Mesenchymal stem cell (in vitro differentiated cells and primary cell): ENCODE results near the gene ADAM22.

Experiments
- DNase-seq: peaks from one replicate; pipeline ENCODE4 v3.0.0-alpha.2; 2013
- H2AFZ ChIP-seq: one replicate; pipeline ENCODE4 v1.6.1; 2013; ENCODE audit warnings: low read depth, mild to moderate bottlenecking, control low read depth, inconsistent platforms, low read length, moderate library complexity
- H2AK5ac ChIP-seq: 2 replicates; pipeline ENCODE4 v1.6.1; 2013; ENCODE audit warnings: low read length, moderate library complexity, mild to moderate bottlenecking, inconsistent platforms; ENCODE audit not compliant: severe bottlenecking
- H2BK120ac ChIP-seq: one replicate; pipeline ENCODE4 v1.6.1; 2013; ENCODE audit warnings: low read depth, mild to moderate bottlenecking, inconsistent platforms, low read length, moderate library complexity
- H2BK12ac ChIP-seq, 2 experiments: one replicate each; pipeline ENCODE4 v1.6.1; 2013; ENCODE audit warnings: inconsistent platforms in 2 of 2, low read length in 2 of 2, mild to moderate bottlenecking in 2 of 2, moderate library complexity in 2 of 2, control low read depth in 1 of 2
- H2BK15ac ChIP-seq: one replicate; pipeline ENCODE4 v1.6.1; 2013; ENCODE audit warnings: mild to moderate bottlenecking, low read depth, inconsistent platforms; ENCODE audit not compliant: poor library complexity, severe bottlenecking
- H2BK5ac ChIP-seq: 2 replicates; pipeline ENCODE4 v1.6.1; 2013; ENCODE audit warnings: low read depth, mild to moderate bottlenecking, low read length, control low read depth, inconsistent platforms; ENCODE audit not compliant: poor library complexity, severe bottlenecking
- H3K14ac ChIP-seq, 2 experiments: one replicate each; pipeline ENCODE4 v1.6.1; 2013; ENCODE audit warnings: inconsistent platforms in 2 of 2, low read length in 2 of 2, control low read depth in 1 of 2, mild to moderate bottlenecking in 1 of 2, moderate library complexity in 1 of 2
- H3K18ac ChIP-seq, 2 experiments: one replicate each; pipeline ENCODE4 v1.6.1; 2013; ENCODE audit warnings: inconsistent platforms in 2 of 2, low read length in 2 of 2, control low read depth in 1 of 2, low read depth in 1 of 2, mild to moderate bottlenecking in 1 of 2
- H3K23ac ChIP-seq, 2 experiments: one replicate each; pipeline ENCODE4 v1.6.1; 2013; ENCODE audit warnings: inconsistent platforms in 2 of 2, low read length in 2 of 2, mild to moderate bottlenecking in 2 of 2, moderate library complexity in 2 of 2, control low read depth in 1 of 2
- H3K27ac ChIP-seq: 2 replicates; pipeline ENCODE4 v1.5.1; 2013; ENCODE audit warnings: mild to moderate bottlenecking, moderate library complexity, low read length, control low read depth, inconsistent platforms; ENCODE audit not compliant: poor library complexity, severe bottlenecking
- H3K27me3 ChIP-seq, 2 experiments: 2 replicates each; pipeline versions ENCODE4 v1.6.1 to v1.7.0; 2013; ENCODE audit warnings: low read length in 2 of 2, mild to moderate bottlenecking in 2 of 2, moderate library complexity in 2 of 2, control low read depth in 1 of 2, inconsistent platforms in 1 of 2; ENCODE audit not compliant: control insufficient read depth in 1 of 2, insufficient read depth in 1 of 2
- H3K36me3 ChIP-seq, 2 experiments: 2 replicates each; pipeline versions ENCODE4 v1.6.1 to v1.7.0; 2013; ENCODE audit warnings: low read length in 2 of 2, control low read depth in 1 of 2, inconsistent platforms in 1 of 2, low read depth in 1 of 2, mild to moderate bottlenecking in 1 of 2; ENCODE audit not compliant: insufficient read depth in 2 of 2, control insufficient read depth in 1 of 2
- H3K4ac ChIP-seq, 2 experiments: one replicate each; pipeline ENCODE4 v1.6.1; 2013; ENCODE audit warnings: inconsistent platforms in 2 of 2, low read length in 2 of 2, mild to moderate bottlenecking in 2 of 2, moderate library complexity in 2 of 2, control low read depth in 1 of 2, low read depth in 1 of 2
- H3K4me1 ChIP-seq: 2 replicates; pipeline ENCODE4 v1.6.1; 2013; ENCODE audit warnings: low read depth, low read length, control low read depth; ENCODE audit not compliant: control insufficient read depth, insufficient read depth
- H3K4me2 ChIP-seq: 2 replicates; pipeline ENCODE4 v1.6.1; 2013; ENCODE audit warnings: low read length, mild to moderate bottlenecking, inconsistent platforms; ENCODE audit not compliant: poor library complexity, severe bottlenecking
- H3K4me3 ChIP-seq, 2 experiments: 2 replicates each; pipeline versions ENCODE4 v1.5.1 to v1.7.0; 2013; ENCODE audit warnings: low read length in 2 of 2, mild to moderate bottlenecking in 2 of 2, control low read depth in 1 of 2, low read depth in 1 of 2; ENCODE audit not compliant: insufficient read depth in 1 of 2
- H3K79me1 ChIP-seq: replicated peaks from 2 replicates; pipeline ENCODE4 v1.6.1; 2013; ENCODE audit warnings: mild to moderate bottlenecking, control low read depth, low read length, inconsistent platforms; ENCODE audit not compliant: poor library complexity, severe bottlenecking
- H3K9ac ChIP-seq: 2 replicates; pipeline ENCODE4 v1.7.0; 2013; ENCODE audit warnings: mild to moderate bottlenecking, low read length, moderate library complexity
- H3K9me3 ChIP-seq: 2 replicates; pipeline ENCODE4 v1.7.0; 2013; ENCODE audit warnings: mild to moderate bottlenecking, low read length; ENCODE audit not compliant: control insufficient read depth
- H4K8ac ChIP-seq: one replicate; pipeline ENCODE4 v1.6.1; 2013; ENCODE audit warnings: inconsistent platforms, mild to moderate bottlenecking, low read length, moderate library complexity
- H4K91ac ChIP-seq: one replicate; pipeline ENCODE4 v1.6.1; 2013; ENCODE audit warnings: mild to moderate bottlenecking, low read length, inconsistent platforms
- WGBS: methylation state at CpG from one replicate; pipeline ENCODE4 v1.1.7; 2013; ENCODE audit warnings: mixed read lengths; 5-methylcytosine and 5-hydroxymethylcytosine counted together

The ADAM22 gene

GRCh38 chr7:88071994-88072714 is 138.1 kb downstream of the ADAM22 start:
- no peaks in the 10 kb centered on the region for H3K27me3 ChIP-seq
- H3K4ac ChIP-seq: no peak overlapping the region
- H2AK5ac ChIP-seq: no peak overlapping the region
- peaks cover 4% of the 10 kb centered on the region for H3K9me3 ChIP-seq
- H4K91ac ChIP-seq: no peak overlapping the region
- H2AFZ ChIP-seq: no peak overlapping the region
- H2BK15ac ChIP-seq: no peak overlapping the region
- no peak overlapping the region for H4K8ac ChIP-seq
- no peak for DNase-seq
- no peak overlapping the region for H3K4me3 ChIP-seq
- WGBS: 78% methylated on average over 2 of the region's 3 CpGs
- H2BK120ac ChIP-seq: no peak overlapping the region
- H3K27ac ChIP-seq: no peak overlapping the region
- H2BK12ac ChIP-seq: no peak overlapping the region
- no peak overlapping the region for H3K4me2 ChIP-seq
- H3K14ac ChIP-seq: no peak overlapping the region
- H3K18ac ChIP-seq: no peak overlapping the region
- H2BK5ac ChIP-seq: no peak overlapping the region
- no peak overlapping the region for H3K23ac ChIP-seq
- no peaks in the 10 kb centered on the region for H3K36me3 ChIP-seq
- no peaks in the 10 kb centered on the region for H3K4me1 ChIP-seq
- no peaks in the 10 kb centered on the region for H3K79me1 ChIP-seq
- H3K9ac ChIP-seq: peak overlapping the region; percentile 14

- H2BK15ac ChIP-seq: no peak overlapping the region
- no peak overlapping the region for H3K27ac ChIP-seq
- H2BK12ac ChIP-seq: no peak overlapping the region
- H3K14ac ChIP-seq: no peak overlapping the region
- H3K36me3 ChIP-seq: no peaks in the 10 kb centered on the region
- no peak overlapping the region for H2AK5ac ChIP-seq
- H3K9ac ChIP-seq: peak overlapping the region; percentile 14
- H3K9me3 ChIP-seq: peaks cover 4% of the 10 kb centered on the region
- no peaks in the 10 kb centered on the region for H3K79me1 ChIP-seq
- H3K4ac ChIP-seq: no peak overlapping the region
- H2BK5ac ChIP-seq: no peak overlapping the region
- DNase-seq: no peak
- H3K27me3 ChIP-seq: no peaks in the 10 kb centered on the region
- no peak overlapping the region for H4K91ac ChIP-seq
- H3K4me2 ChIP-seq: no peak overlapping the region
- no CpG with 5 or more reads among the region's 1 CpG for WGBS
- H2BK120ac ChIP-seq: no peak overlapping the region
- no peak overlapping the region for H3K4me3 ChIP-seq
- H2AFZ ChIP-seq: no peak overlapping the region
- H3K4me1 ChIP-seq: no peaks in the 10 kb centered on the region
- H4K8ac ChIP-seq: no peak overlapping the region
- no peak overlapping the region for H3K23ac ChIP-seq
- H3K18ac ChIP-seq: no peak overlapping the region
These were observed 138.6 kb downstream of the ADAM22 start for GRCh38 chr7:88072715-88073055.

- no peak overlapping the region for H2BK5ac ChIP-seq
These were observed 139.6 kb downstream of the ADAM22 start for GRCh38 chr7:88073626-88074025.

GRCh38 chr7:88075216-88075615 is 141.2 kb downstream of the ADAM22 start:
- Histone ChIP-seq H3K27ac (no peak overlapping the region), H4K8ac (no peak overlapping the region), H3K4ac (no peak overlapping the region), H2BK120ac (no peak overlapping the region), H3K9ac (no peak overlapping the region), H3K14ac (no peak overlapping the region), H2AK5ac (no peak overlapping the region), H2BK15ac (no peak overlapping the region), H3K36me3 (no peaks in the 10 kb centered on the region), H3K23ac (no peak overlapping the region), H3K27me3 (no peaks in the 10 kb centered on the region), H2BK12ac (no peak overlapping the region), H4K91ac (no peak overlapping the region), H2AFZ (no peak overlapping the region), H3K79me1 (no peaks in the 10 kb centered on the region), H3K18ac (no peak overlapping the region), H3K4me1 (no peaks in the 10 kb centered on the region), H3K4me3 (no peak overlapping the region), H2BK5ac (no peak overlapping the region), H3K4me2 (no peak overlapping the region), H3K9me3 (no peaks in the 10 kb centered on the region)
- WGBS: 89% methylated on average over 2 of the region's 2 CpGs
- DNase-seq: no peak

More at GRCh38 chr7:88073626-88074025, 139.6 kb downstream of the ADAM22 start:
- no peak overlapping the region for H3K18ac ChIP-seq
- no peak overlapping the region for H3K23ac ChIP-seq
- no peak overlapping the region for H2BK15ac ChIP-seq
- no peak overlapping the region for H4K91ac ChIP-seq
- no peak overlapping the region for H3K9ac ChIP-seq
- H3K14ac ChIP-seq: no peak overlapping the region
- no peaks in the 10 kb centered on the region for H3K36me3 ChIP-seq
- H3K9me3 ChIP-seq: peaks cover under 1% of the 10 kb centered on the region
- H3K4me1 ChIP-seq: no peaks in the 10 kb centered on the region
- WGBS: 93% methylated on average over 1 of the region's 1 CpG
- H3K79me1 ChIP-seq: no peaks in the 10 kb centered on the region
- H3K4me3 ChIP-seq: no peak overlapping the region
- no peak overlapping the region for H3K4ac ChIP-seq
- H2BK120ac ChIP-seq: no peak overlapping the region
- no peaks in the 10 kb centered on the region for H3K27me3 ChIP-seq
- no peak overlapping the region for H2BK12ac ChIP-seq
- H2AK5ac ChIP-seq: no peak overlapping the region
- no peak overlapping the region for H3K4me2 ChIP-seq
- no peak overlapping the region for H2AFZ ChIP-seq
- H3K27ac ChIP-seq: no peak overlapping the region
- no peak overlapping the region for H4K8ac ChIP-seq
- no peak for DNase-seq
